Measurements from ENCODE around the gene DCLRE1A. TPM values are rescaled to one million over a fixed set of nuclear protein-coding genes. Genes with fewer than 3 reads are reported as not detected.

Gene DCLRE1A
- total and polyA plus RNA-seq, 2 of the 13 experiments (the other 11 are each of a cell fraction or from before 2014, with no cell fraction given): 6.2 to 19.6 TPM

- BruUV-seq (replicated peaks): no TSS peak
These were observed 12.9 kb upstream of the DCLRE1A start for GRCh38 chr10:113866551-113867394.

More at GRCh38 chr10:113866551-113867394, 12.9 kb upstream of the DCLRE1A start:
- Histone ChIP-seq H3K4me1 (ENCODE audit: insufficient read depth, low read length) (no peaks in the 10 kb centered on the region), H2AFZ (ENCODE audit: low read length) (no peak overlapping the region), H3K9ac (ENCODE audit: insufficient read depth, low read depth, low read length) (no peak overlapping the region), H3K27me3 (ENCODE audit: control insufficient read depth in 1 of 2, insufficient read depth in 2 of 2, low read length in 2 of 2) (no peaks in the 10 kb centered on the region), H4K20me1 (ENCODE audit: insufficient read depth, low read length) (no peaks in the 10 kb centered on the region), H3K79me2 (ENCODE audit: insufficient read depth, low read length) (peaks cover 7% of the 10 kb centered on the region), H3K9me3 (ENCODE audit: low read length) (peaks cover 2% of the 10 kb centered on the region), H3K36me3 (replicated peaks in 1 of 2; ENCODE audit: control insufficient read depth in 1 of 2, insufficient read depth in 2 of 2, low read length in 2 of 2) (peaks cover 0 to 8% of the 10 kb centered on the region in 2 experiments; a peak in 2 of 5 replicates), H3K27ac (ENCODE audit: extremely low read length, insufficient read depth, low read length) (no peak overlapping the region), H3K4me2 (ENCODE audit: low read depth, low read length) (no peak overlapping the region), H3K4me3 (replicated peaks in 1 of 3; ENCODE audit: insufficient read depth in 1 of 3, low read depth in 2 of 3, low read length in 3 of 3) (no peak overlapping the region)
- intact Hi-C loops (cut with micrococcal nuclease; ENCODE audit: unreplicated experiment): no loop called here
- no peak for TF ChIP-seq ZNF672 (CRISPR knock-in tag; IDR thresholded peaks at IDR 0.05)
- TF ChIP-seq SKI (IDR thresholded peaks at IDR 0.05; ENCODE audit: partially characterized antibody): no peak
- TF ChIP-seq ZNF441 (CRISPR knock-in tag; IDR thresholded peaks at IDR 0.05; ENCODE audit: borderline replicate concordance): no peak
- no peak for TF ChIP-seq NKX3-1 (CRISPR knock-in tag; IDR thresholded peaks at IDR 0.05)
- no peak for TF ChIP-seq TFDP2 (CRISPR knock-in tag; IDR thresholded peaks at IDR 0.05)
- TF ChIP-seq JUNB (CRISPR knock-in tag; IDR thresholded peaks at IDR 0.05; ENCODE audit: borderline replicate concordance): no peak
- no peak for TF ChIP-seq MXD1 (CRISPR knock-in tag; IDR thresholded peaks at IDR 0.05)
- no peak for TF ChIP-seq GFI1 (CRISPR knock-in tag; IDR thresholded peaks at IDR 0.05; ENCODE audit: borderline replicate concordance)
- TF ChIP-seq ZNF567 (CRISPR knock-in tag; IDR thresholded peaks at IDR 0.05; ENCODE audit: borderline replicate concordance): no peak
- ATAC-seq: no peak
- no peak for DNase-seq (ENCODE audit: low spot score)
- FAIRE-seq: no peak
- POLR2A ChIA-PET: no interaction called here
- in situ Hi-C loops (cut with HindIII; ENCODE audit: extremely low pct_ligation_motif_present, low pct_unique_long_range_greater_than_20kb): no loop called here
- WGBS (ENCODE audit: low lambda C conversion rate): 96% methylated on average over 5 of the region's 5 CpGs
- CTCF ChIA-PET (ENCODE audit: low intra/inter-chr PET ratio, low total read pairs): no interaction called here
